Esophagus squamous epithelium (tissue), 5 donors: ENCODE measurements around the gene ADARB2. TPM values are rescaled to one million over a fixed set of nuclear protein-coding genes. Genes with fewer than 3 reads are reported as not detected.

Experiments
- DNase-seq: peaks from one replicate; lab custom pipeline; 2025; lab: John Stamatoyannopoulos, UW
- H3K27ac ChIP-seq, 4 donors: fragments of 200-600 bp; sonication (generic); one replicate each; pipeline ENCODE4 v1.5.1; 2016 to 2019; ENCODE audit warnings: mild to moderate bottlenecking in 1 of 4
- H3K27me3 ChIP-seq, 4 donors: fragments of 200-600 bp; sonication (generic); 1 replicate in 3 of 4; 2 replicates in 1 of 4; pipeline versions ENCODE4 v1.5.1 to v1.6.0; 2017 to 2021; ENCODE audit warnings: antibody characterized with exemption in 1 of 4
- H3K36me3 ChIP-seq, 3 donors: fragments of 200-600 bp; sonication (generic); one replicate each; pipeline ENCODE4 v1.5.1; 2016 to 2019
- H3K4me1 ChIP-seq, 3 donors: fragments of 200-600 bp; sonication (generic); one replicate each; pipeline ENCODE4 v1.5.1; 2017 to 2019
- H3K4me3 ChIP-seq, 4 donors: fragments of 200-600 bp; sonication (generic); 1 replicate in 3 of 4; 2 replicates in 1 of 4; pipeline ENCODE4 v1.5.1; 2016 to 2019; ENCODE audit warnings: mild to moderate bottlenecking in 2 of 4, moderate library complexity in 1 of 4
- H3K9me3 ChIP-seq, 3 donors: fragments of 200-600 bp; sonication (generic); one replicate each; pipeline ENCODE4 v1.5.1; 2016 to 2019
- CTCF ChIP-seq, 6 experiments: fragments of 450-650 bp in 4 of 6; fragments of 200-600 bp in 2 of 6; sonication (generic) in 2 of 6; IDR thresholded peaks; one replicate each; pipeline ENCODE4 v1.5.1; 2016 to 2019; ENCODE audit warnings: antibody characterized with exemption in 6 of 6, mild to moderate bottlenecking in 4 of 6, moderate library complexity in 4 of 6
- POLR2A ChIP-seq, 4 donors: fragments of 450-650 bp; IDR thresholded peaks; one replicate each; pipeline ENCODE4 v1.6.1; 2017; ENCODE audit warnings: antibody characterized with exemption in 4 of 4, mild to moderate bottlenecking in 4 of 4, moderate library complexity in 3 of 4
- WGBS, 2 donors: methylation state at CpG; one replicate each; pipeline ENCODE4 v1.1.5; 2018; 5-methylcytosine and 5-hydroxymethylcytosine counted together
- intact Hi-C: fragments of 100-400 bp; cut with DNase I; formaldehyde crosslinking; loops from one replicate; pipeline ENCODE4 v1.15.0; 2022
- total RNA-seq, 4 donors: library from RNA; depleted of rRNA; stranded (reverse); fragments of >200 nt; gene quantifications; one replicate each; pipeline ENCODE4 v1.1.0, GENCODE V29; 2016
- donor health status: DM: yes; HTN: yes; CAD: no.

The ADARB2 gene
- total RNA-seq, 4 donors from 2014 or later, result 0.21 to 3.5 (median 1.5) TPM

GRCh38 chr10:1420661-1421362, 316.5 kb downstream of the ADARB2 start:
- DNase-seq, result no peak
- no peak for TF ChIP-seq POLR2A (IDR thresholded peaks at IDR 0.05)
- TF ChIP-seq CTCF (IDR thresholded peaks at IDR 0.05), result peak; percentile 53 to 85 (median 64)
- H3K4me1 ChIP-seq, result peaks cover 0 to 12% (median 3%) of the 10 kb centered on the region in 3 donors
- peak overlapping the region; percentile 14 to 51 (median 30) for H3K4me3 ChIP-seq
- no peaks in the 10 kb centered on the region for H3K9me3 ChIP-seq
- WGBS, 2 donors, result 1 to 6% methylated on average over 8 to 17 of the region's 25 CpGs
- peak overlapping the region in 1 of 4 donors; percentile 23 for H3K27ac ChIP-seq
- peaks cover 0 to 42% (median 0%) of the 10 kb centered on the region in 4 donors for H3K27me3 ChIP-seq
- no peaks in the 10 kb centered on the region for H3K36me3 ChIP-seq
- intact Hi-C loops, result no loop called here

- intact Hi-C loops, result no loop called here
- no peaks in the 10 kb centered on the region for H3K9me3 ChIP-seq
- H3K36me3 ChIP-seq, result no peaks in the 10 kb centered on the region
- no peak for TF ChIP-seq CTCF (IDR thresholded peaks at IDR 0.05)
- no peak for TF ChIP-seq POLR2A (IDR thresholded peaks at IDR 0.05)
- H3K4me3 ChIP-seq, result no peak overlapping the region
- WGBS, 2 donors, result 73 to 83% methylated on average over 9 of the region's 9 CpGs
- peaks cover 0 to 12% (median 3%) of the 10 kb centered on the region in 3 donors for H3K4me1 ChIP-seq
- H3K27ac ChIP-seq, result peak overlapping the region in 1 of 4 donors; percentile 23
- peaks cover 0 to 42% (median 0%) of the 10 kb centered on the region in 4 donors for H3K27me3 ChIP-seq
- DNase-seq, result no peak
Observed at GRCh38 chr10:1419796-1420610, 317.3 kb downstream of the ADARB2 start.

GRCh38 chr10:1418031-1418550, 319.2 kb downstream of the ADARB2 start:
- TF ChIP-seq POLR2A (IDR thresholded peaks at IDR 0.05) (no peak), CTCF (IDR thresholded peaks at IDR 0.05) (no peak)
- H3K27ac ChIP-seq, result no peak overlapping the region
- 88 to 89% methylated on average over 7 to 9 of the region's 17 CpGs for WGBS, 2 donors
- H3K9me3 ChIP-seq, result no peaks in the 10 kb centered on the region
- H3K4me3 ChIP-seq, result no peak overlapping the region
- peaks cover 0 to 46% (median 0%) of the 10 kb centered on the region in 4 donors for H3K27me3 ChIP-seq
- H3K4me1 ChIP-seq, result peaks cover 0 to 12% (median 3%) of the 10 kb centered on the region in 3 donors
- H3K36me3 ChIP-seq, result no peaks in the 10 kb centered on the region
- intact Hi-C loops, result no loop called here
- no peak for DNase-seq

- Histone ChIP-seq H3K9me3 (no peaks in the 10 kb centered on the region), H3K27ac (no peak overlapping the region), H3K36me3 (no peaks in the 10 kb centered on the region), H3K4me3 (no peak overlapping the region), H3K27me3 (peaks cover 0 to 46% (median 0%) of the 10 kb centered on the region in 4 donors), H3K4me1 (peaks cover 0 to 12% (median 3%) of the 10 kb centered on the region in 3 donors)
- DNase-seq, result no peak
- intact Hi-C loops, result no loop called here
- 90 to 91% methylated on average over 3 to 5 of the region's 10 CpGs for WGBS, 2 donors
- no peak for TF ChIP-seq CTCF (IDR thresholded peaks at IDR 0.05)
Observed at GRCh38 chr10:1417574-1417973, 319.8 kb downstream of the ADARB2 start.
